H1 (cell line): ENCODE data around the gene CNIH1. TPM values are rescaled to one million over a fixed set of nuclear protein-coding genes. Genes with fewer than 3 reads are reported as not detected.

Experiments
- CTCF ChIA-PET: fragments of 300-600 bp; sonication (Branson Sonifier 250); formaldehyde crosslinking; loops from one replicate; lab custom pipeline; 2021; ENCODE audit not compliant: partially characterized antibody; lab: Charles Lee
- POLR2A ChIA-PET: fragments of 300-600 bp; sonication (Branson Sonifier 250); formaldehyde crosslinking; loops from one replicate; lab custom pipeline; 2021; ENCODE audit warnings: inconsistent platforms; ENCODE audit not compliant: partially characterized antibody; lab: Charles Lee
- DNase-seq, 2 experiments: peaks; one replicate each; pipeline versions ENCODE4 v3.0.0 to v3.0.0-alpha.2; 2010 to 2022; ENCODE audit warnings: low spot score in 2 of 2, low read depth in 1 of 2, mixed read lengths in 1 of 2
- FAIRE-seq: peaks from 2 replicates; lab custom pipeline; 2011; peaks lifted over from hg19 to GRCh38; lab: Jason Lieb, UNC
- H2AFZ ChIP-seq: 2 replicates; pipeline ENCODE4 v1.8.1; 2012; ENCODE audit warnings: low read length, inconsistent platforms
- H2AK5ac ChIP-seq: 2 replicates; pipeline ENCODE4 v1.6.1; 2013; ENCODE audit warnings: low read depth, low read length
- H2BK120ac ChIP-seq: replicated peaks from 2 replicates; pipeline ENCODE3; 2013; ENCODE audit warnings: low read depth, low read length, inconsistent platforms
- H2BK12ac ChIP-seq: 2 replicates; pipeline ENCODE4 v1.6.1; 2013; ENCODE audit warnings: low read depth, low read length
- H2BK15ac ChIP-seq: 2 replicates; pipeline ENCODE4 v1.6.1; 2013; ENCODE audit warnings: low read length
- H2BK20ac ChIP-seq: 2 replicates; pipeline ENCODE4 v1.6.1; 2013; ENCODE audit warnings: low read length
- H2BK5ac ChIP-seq: 2 replicates; pipeline ENCODE4 v1.6.1; 2013; ENCODE audit warnings: low read depth, low read length
- H3K14ac ChIP-seq: 2 replicates; pipeline ENCODE4 v1.6.1; 2013; ENCODE audit warnings: inconsistent platforms; ENCODE audit not compliant: insufficient read length
- H3K18ac ChIP-seq: 2 replicates; pipeline ENCODE4 v1.6.1; 2013; ENCODE audit warnings: low read length; ENCODE audit errors: extremely low read depth
- H3K23ac ChIP-seq: 2 replicates; pipeline ENCODE4 v1.6.1; 2013; ENCODE audit warnings: inconsistent platforms; ENCODE audit not compliant: insufficient read length
- H3K23me2 ChIP-seq: 2 replicates; pipeline ENCODE4 v1.6.1; 2013; ENCODE audit warnings: low read depth, low read length
- H3K27ac ChIP-seq: 2 replicates; pipeline ENCODE4 v1.6.1; 2011; ENCODE audit warnings: low read depth, low read length, inconsistent platforms
- H3K27me3 ChIP-seq, 4 experiments: replicated peaks in 1 of 4; 1 replicate in 1 of 4; 2 replicates in 3 of 4; pipeline versions ENCODE4 v1.6.1 to v1.8.1; 2011 to 2013; ENCODE audit warnings: low read length in 3 of 4, mild to moderate bottlenecking in 3 of 4, inconsistent platforms in 2 of 4, mixed read lengths in 2 of 4, moderate library complexity in 1 of 4; ENCODE audit not compliant: control insufficient read depth in 3 of 4, insufficient read depth in 3 of 4; ENCODE audit errors: extremely low read depth in 1 of 4
- H3K36me3 ChIP-seq, 4 experiments: 2 replicates each; pipeline versions ENCODE4 v1.6.1 to v1.8.1; 2011 to 2013; ENCODE audit warnings: mild to moderate bottlenecking in 4 of 4, low read length in 3 of 4, moderate library complexity in 2 of 4, control low read depth in 1 of 4, inconsistent platforms in 1 of 4; ENCODE audit not compliant: insufficient read depth in 4 of 4, control insufficient read depth in 2 of 4
- H3K4ac ChIP-seq: replicated peaks from 2 replicates; pipeline ENCODE3; 2013; ENCODE audit warnings: low read length, low read depth, mixed read lengths, inconsistent platforms; ENCODE audit not compliant: insufficient read length
- H3K4me1 ChIP-seq, 4 experiments: replicated peaks in 1 of 4; 1 replicate in 1 of 4; 2 replicates in 3 of 4; pipeline versions ENCODE4 v1.6.1 to v1.8.1; 2011 to 2013; ENCODE audit warnings: low read length in 3 of 4, inconsistent platforms in 2 of 4, mixed read lengths in 1 of 4; ENCODE audit not compliant: insufficient read depth in 4 of 4, control insufficient read depth in 3 of 4
- H3K4me2 ChIP-seq, 2 experiments: 2 replicates each; pipeline versions ENCODE4 v1.6.1 to v1.8.1; 2011 to 2013; ENCODE audit warnings: low read depth in 2 of 2, low read length in 2 of 2, control low read depth in 1 of 2, inconsistent platforms in 1 of 2, mild to moderate bottlenecking in 1 of 2; ENCODE audit not compliant: insufficient read depth in 1 of 2
- H3K4me3 ChIP-seq, 4 experiments: fragments of 200-600, 300-600 bp in 1 of 4; sonication (generic), shearing (Covaris generic), sonication (Bioruptor Twin) in 1 of 4; 2 replicates each; pipeline versions ENCODE4 v1.5.1 to v1.8.1; 2011 to 2016; ENCODE audit warnings: low read length in 4 of 4, low read depth in 3 of 4, control low read depth in 2 of 4, inconsistent platforms in 2 of 4, mild to moderate bottlenecking in 2 of 4, mixed read lengths in 1 of 4, moderate library complexity in 1 of 4; ENCODE audit not compliant: insufficient read depth in 2 of 4; ENCODE audit errors: extremely low read depth in 1 of 4
- H3K56ac ChIP-seq: replicated peaks from 2 replicates; pipeline ENCODE3; 2013; ENCODE audit warnings: low read depth, mild to moderate bottlenecking, mixed read lengths, low read length, inconsistent platforms; ENCODE audit not compliant: insufficient read length
- H3K79me1 ChIP-seq: 2 replicates; pipeline ENCODE4 v1.6.1; 2013; ENCODE audit warnings: low read depth, low read length, control low read depth
- H3K79me2 ChIP-seq, 2 experiments: 2 replicates each; pipeline versions ENCODE4 v1.6.1 to v1.8.1; 2012 to 2013; ENCODE audit warnings: low read length in 2 of 2, mild to moderate bottlenecking in 2 of 2, inconsistent platforms in 1 of 2; ENCODE audit not compliant: insufficient read depth in 2 of 2, control insufficient read depth in 1 of 2
- H3K9ac ChIP-seq, 4 experiments: replicated peaks in 1 of 4; 1 replicate in 1 of 4; 2 replicates in 3 of 4; pipeline versions ENCODE4 v1.6.1 to v1.8.1; 2011 to 2013; ENCODE audit warnings: low read depth in 3 of 4, low read length in 3 of 4, control low read depth in 2 of 4, mild to moderate bottlenecking in 2 of 4, moderate library complexity in 2 of 4, inconsistent platforms in 1 of 4; ENCODE audit errors: extremely low read depth in 1 of 4
- H3K9me3 ChIP-seq, 2 experiments: 2 replicates each; pipeline versions ENCODE4 v1.6.1 to v1.8.1; 2012 to 2013; ENCODE audit warnings: mild to moderate bottlenecking in 2 of 2, moderate library complexity in 2 of 2, control low read depth in 1 of 2, inconsistent platforms in 1 of 2, low read depth in 1 of 2, low read length in 1 of 2, mixed read lengths in 1 of 2; ENCODE audit not compliant: insufficient read depth in 2 of 2
- H4K20me1 ChIP-seq, 2 experiments: replicated peaks in 1 of 2; 2 replicates each; pipeline versions ENCODE3 to v1.8.1; 2011 to 2013; ENCODE audit warnings: inconsistent platforms in 2 of 2, low read length in 2 of 2, mild to moderate bottlenecking in 1 of 2; ENCODE audit not compliant: insufficient read depth in 2 of 2, control insufficient read depth in 1 of 2
- H4K5ac ChIP-seq: 2 replicates; pipeline ENCODE4 v1.6.1; 2013; ENCODE audit warnings: low read length, low read depth, mixed read lengths, inconsistent platforms; ENCODE audit not compliant: insufficient read length
- H4K8ac ChIP-seq: 2 replicates; pipeline ENCODE4 v1.8.0; 2013; ENCODE audit warnings: mild to moderate bottlenecking, moderate library complexity, low read length, inconsistent platforms; ENCODE audit not compliant: insufficient read depth; ENCODE audit errors: extremely low read depth
- H4K91ac ChIP-seq: replicated peaks from 2 replicates; pipeline ENCODE3; 2013; ENCODE audit warnings: low read length, mixed read lengths, inconsistent platforms; ENCODE audit not compliant: insufficient read length
- GABPA ChIP-seq: IDR thresholded peaks from 2 replicates; pipeline ENCODE4 v1.6.1; 2011; ENCODE audit warnings: mild to moderate bottlenecking, low read length, moderate library complexity, borderline replicate concordance; ENCODE audit not compliant: insufficient read depth
- SRF ChIP-seq: IDR thresholded peaks from 2 replicates; pipeline ENCODE4 v1.6.1; 2011; ENCODE audit warnings: mild to moderate bottlenecking, low read depth, low read length, moderate library complexity
- WGBS, 2 experiments: shearing (Covaris generic) in 1 of 2; methylation state at CpG; one replicate each; pipeline versions ENCODE4 v1.1.6 to v1.1.7; 2013 to 2015; ENCODE audit warnings: low lambda C conversion rate in 2 of 2, mixed read lengths in 2 of 2, inconsistent platforms in 1 of 2, low coverage in 1 of 2, missing lambda C conversion rate in 1 of 2; ENCODE audit not compliant: insufficient replicate concordance in 2 of 2, insufficient coverage in 1 of 2, insufficient read length in 1 of 2; ENCODE audit errors: extremely low coverage in 1 of 2, missing lambda C conversion rate in 1 of 2; 5-methylcytosine and 5-hydroxymethylcytosine counted together
- polyA plus RNA-seq, 7 experiments: library from polyadenylated mRNA; depleted of rRNA in 3 of 7; stranded (reverse) in 5 of 7; unstranded in 2 of 7; fragments of >200 nt in 5 of 7; fragments of 200-250 nt in 2 of 7; gene quantifications; 1 replicate in 5 of 7; 2 replicates in 1 of 7; 4 replicates in 1 of 7; pipeline versions ENCODE4 v1.2.1 to v1.2.3, GENCODE V29; 2011 to 2013; ENCODE audit warnings: missing spikeins in 2 of 7, mixed read lengths in 2 of 7
- total RNA-seq: library from RNA; stranded (reverse); fragmentation: NEBNext Ultra II Directional; extraction: Animal tissue kit (Norgen Biotek cat#: 25700); gene quantifications from 2 replicates; pipeline ENCODE4 v1.2.1, GENCODE V29; 2021

Gene CNIH1
- total and polyA plus RNA-seq, 2 of the 8 experiments (the other 6 are each of a cell fraction or from before 2014, with no cell fraction given) = 119 to 333 TPM

- H4K20me1 ChIP-seq = no peaks in the 10 kb centered on the region
- H2BK12ac ChIP-seq = no peak overlapping the region
- TF ChIP-seq GABPA (no peak), SRF (no peak)
- no peak overlapping the region for H3K4me3 ChIP-seq
- no peak overlapping the region for H3K4me2 ChIP-seq
- no peaks in the 10 kb centered on the region; a peak in 1 of 7 replicates for H3K4me1 ChIP-seq
- no peak overlapping the region for H3K9ac ChIP-seq
- no peak overlapping the region for H2BK5ac ChIP-seq
- 87% methylated on average over 4 of the region's 4 CpGs; no CpG with 5 or more reads in 1 of the 2 experiments for WGBS, 2 experiments
- POLR2A ChIA-PET = interaction anchor here (1.0 to 2.5 kb wide), 5 partner anchors 9 to 31 kb away, joined by 3 to 12 read pairs (median 5); partner anchors contain the start of gene GMFB
- H4K91ac ChIP-seq = no peak overlapping the region
- no peak overlapping the region for H2BK15ac ChIP-seq
- H2BK120ac ChIP-seq = no peak overlapping the region
- no peak overlapping the region for H3K56ac ChIP-seq
- H3K14ac ChIP-seq = no peak overlapping the region
- H4K8ac ChIP-seq = no peak overlapping the region
- CTCF ChIA-PET = interaction anchor here (0.9 to 3.5 kb wide), 3 partner anchors 11 to 16 kb away, joined by 3 to 15 read pairs (median 3); partner anchors contain the start of gene GMFB
- H3K18ac ChIP-seq = no peak overlapping the region
- DNase-seq (no peak), FAIRE-seq (no peak)
- H3K36me3 ChIP-seq = peaks cover 0 to 9% (median 0%) of the 10 kb centered on the region in 4 experiments; a peak in 2 of 8 replicates
- H3K27me3 ChIP-seq = no peaks in the 10 kb centered on the region
- no peak overlapping the region for H3K4ac ChIP-seq
- H3K9me3 ChIP-seq = peaks cover 0 to 11% of the 10 kb centered on the region in 2 experiments; a peak in 2 of 4 replicates
- H3K27ac ChIP-seq = no peak overlapping the region
- H2BK20ac ChIP-seq = no peak overlapping the region
- H3K79me1 ChIP-seq = no peaks in the 10 kb centered on the region
- H2AFZ ChIP-seq = no peak overlapping the region
- no peak overlapping the region for H2AK5ac ChIP-seq
- H4K5ac ChIP-seq = no peak overlapping the region
- no peaks in the 10 kb centered on the region for H3K23me2 ChIP-seq
- H3K79me2 ChIP-seq = no peaks in the 10 kb centered on the region
- H3K23ac ChIP-seq = no peak overlapping the region
These were observed 30.5 kb upstream of the CNIH1 start for GRCh38 chr14:54471641-54472040.
